GM12874 (cell line): ENCODE results near the gene MOB3A.

Source experiments
- CTCF ChIP-seq: IDR thresholded peaks from 2 replicates; pipeline ENCODE4 v1.5.1; 2011; ENCODE audit warnings: low read depth, mild to moderate bottlenecking, control low read depth, low read length, moderate library complexity; ENCODE audit not compliant: insufficient read depth

MOB3A gene

GRCh38 chr19:2120821-2121220 is 24.7 kb upstream of the MOB3A start:
- no peak for TF ChIP-seq CTCF

DNA sequence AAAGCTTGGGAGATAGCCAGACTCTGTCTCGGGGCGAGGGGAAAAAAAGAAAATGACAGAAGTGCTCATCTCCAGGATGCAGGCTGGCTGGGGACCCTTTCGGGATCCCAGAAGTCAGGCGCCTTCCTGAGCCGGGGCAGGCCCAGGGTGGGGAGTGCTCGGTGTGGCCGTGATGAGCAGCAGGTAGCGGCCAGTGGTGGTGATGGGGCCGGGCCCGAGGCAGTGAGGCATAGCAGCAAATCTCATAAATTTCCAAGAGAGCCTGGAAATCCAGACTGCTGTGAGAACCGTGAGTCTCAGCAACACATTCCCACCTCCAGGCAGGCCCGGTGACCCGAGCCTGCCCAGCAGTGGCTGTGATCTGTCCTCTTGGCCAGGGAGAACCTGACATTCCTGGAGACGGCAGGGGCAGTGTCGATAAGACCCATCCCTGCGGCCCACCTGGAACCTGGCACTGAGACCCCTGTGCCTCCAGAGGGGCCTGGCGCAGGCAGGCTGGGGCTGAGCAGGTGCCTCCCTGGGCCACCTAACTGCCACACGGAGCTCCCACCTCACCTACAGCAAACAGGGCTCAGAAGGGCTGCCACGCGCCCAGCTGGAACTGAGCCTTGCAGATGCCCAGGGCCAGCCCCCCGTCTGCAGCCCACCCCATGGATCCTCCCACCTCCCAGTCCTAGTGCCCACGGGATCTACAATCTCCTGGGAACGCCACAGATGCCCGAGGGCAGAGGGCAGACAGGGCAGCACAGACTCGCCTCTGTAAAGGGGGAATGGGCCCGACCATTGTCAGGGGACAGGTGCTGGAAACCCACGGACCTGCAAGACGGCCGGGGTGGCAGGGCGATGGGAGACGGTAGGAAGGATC is 24.0 kb upstream of the MOB3A start:
- TF ChIP-seq CTCF: no peak

DNA sequence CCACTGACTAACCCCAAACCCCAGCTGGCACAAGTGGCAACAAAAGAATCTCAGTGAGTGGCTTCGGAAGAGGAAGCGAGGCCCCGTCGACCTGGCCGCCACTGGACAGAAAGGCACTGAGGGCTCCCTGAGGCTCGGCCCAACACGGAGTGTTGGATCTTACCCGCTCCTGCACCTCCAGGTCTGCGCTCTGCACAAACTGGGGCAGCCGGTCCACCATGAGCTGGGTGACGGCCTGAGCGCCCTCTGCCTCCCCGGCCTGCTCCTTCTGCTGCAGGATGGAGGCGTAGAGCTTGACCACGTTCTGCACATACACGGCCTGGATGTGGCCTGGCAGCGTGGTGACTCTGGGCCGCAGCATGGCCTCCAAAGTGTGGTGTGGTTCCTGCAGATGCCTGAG is 22.3 kb upstream of the MOB3A start:
- no peak for TF ChIP-seq CTCF

GRCh38 chr19:2117215-2117960 is 21.3 kb upstream of the MOB3A start:
- no peak for TF ChIP-seq CTCF

GRCh38 chr19:2116507-2116906 is 20.4 kb upstream of the MOB3A start:
- TF ChIP-seq CTCF: no peak

DNA sequence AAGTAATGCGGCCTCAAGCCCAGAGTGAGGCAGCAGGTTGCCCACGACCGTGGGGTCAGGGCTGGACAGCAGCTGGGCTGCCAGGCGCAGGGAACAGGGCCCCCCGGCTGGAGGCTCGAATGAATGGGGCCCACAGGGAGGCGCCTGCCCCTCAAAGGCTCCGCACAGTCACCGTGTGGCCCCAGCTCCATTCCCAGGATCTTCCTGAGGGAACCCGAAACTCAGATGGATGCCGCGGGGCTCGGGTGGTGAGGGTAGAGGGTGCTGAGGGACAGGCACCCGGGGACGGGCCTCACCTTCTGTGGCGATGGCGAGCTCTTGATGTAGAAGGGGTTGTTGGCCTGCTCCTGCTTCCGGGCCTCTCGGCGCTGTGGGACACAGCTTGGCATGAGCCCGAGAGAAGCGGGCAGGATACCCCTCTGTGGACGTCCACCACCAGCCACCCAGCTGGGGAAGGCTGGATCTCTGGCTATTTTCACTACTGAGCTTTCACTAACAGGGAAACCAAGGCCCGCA is 19.8 kb upstream of the MOB3A start:
- no peak for TF ChIP-seq CTCF

DNA sequence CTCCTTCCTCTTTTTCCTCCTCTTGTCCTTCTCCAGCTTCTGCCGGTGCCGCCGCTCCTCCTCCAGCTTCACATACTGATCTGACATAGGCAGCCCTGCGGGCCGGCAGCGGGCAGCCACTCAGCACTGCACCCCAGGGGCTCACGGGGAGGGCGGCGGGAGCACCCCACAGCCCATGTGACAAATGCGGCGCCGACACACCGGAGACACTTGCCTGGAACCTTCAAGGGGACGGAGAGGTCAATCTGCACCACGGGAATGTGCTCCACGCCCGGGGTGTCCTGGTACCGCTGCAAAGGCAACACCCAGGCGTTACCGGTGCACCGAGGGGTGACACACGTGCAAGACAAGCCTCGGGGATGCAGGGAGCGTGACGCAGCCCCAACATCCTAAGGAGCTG is 19.2 kb upstream of the MOB3A start:
- TF ChIP-seq CTCF: no peak
